Memory B cell (primary cell): ENCODE results near the gene MYL7.

ENCODE experiments used
- ATAC-seq: fragments of 150-1000 bp; cut with Tn5 transposase; 2 replicates; pipeline ENCODE4 v1.10.0; 2021; ENCODE audit warnings: low read depth, mild to moderate bottlenecking, moderate library complexity
- DNase-seq, 2 donors: peaks; one replicate each; pipeline ENCODE4 v3.0.0; 2022; ENCODE audit warnings: low spot score in 2 of 2
- H3K27ac Mint-ChIP-seq: one replicate; pipeline ENCODE4 v1.8.0; 2022; ENCODE audit warnings: mild to moderate bottlenecking, moderate library complexity, mixed read lengths
- H3K27me3 Mint-ChIP-seq: one replicate; pipeline ENCODE4 v1.8.0; 2022; ENCODE audit warnings: mixed read lengths
- H3K36me3 Mint-ChIP-seq: one replicate; pipeline ENCODE4 v1.8.0; 2022; ENCODE audit warnings: mild to moderate bottlenecking, mixed read lengths
- H3K4me1 Mint-ChIP-seq: one replicate; pipeline ENCODE4 v1.8.0; 2022; ENCODE audit warnings: mixed read lengths
- H3K4me3 Mint-ChIP-seq: one replicate; pipeline ENCODE4 v1.8.0; 2022; ENCODE audit warnings: mild to moderate bottlenecking, moderate library complexity, mixed read lengths
- H3K9me3 Mint-ChIP-seq: one replicate; pipeline ENCODE4 v1.8.0; 2022; ENCODE audit warnings: mixed read lengths

The MYL7 gene

DNA sequence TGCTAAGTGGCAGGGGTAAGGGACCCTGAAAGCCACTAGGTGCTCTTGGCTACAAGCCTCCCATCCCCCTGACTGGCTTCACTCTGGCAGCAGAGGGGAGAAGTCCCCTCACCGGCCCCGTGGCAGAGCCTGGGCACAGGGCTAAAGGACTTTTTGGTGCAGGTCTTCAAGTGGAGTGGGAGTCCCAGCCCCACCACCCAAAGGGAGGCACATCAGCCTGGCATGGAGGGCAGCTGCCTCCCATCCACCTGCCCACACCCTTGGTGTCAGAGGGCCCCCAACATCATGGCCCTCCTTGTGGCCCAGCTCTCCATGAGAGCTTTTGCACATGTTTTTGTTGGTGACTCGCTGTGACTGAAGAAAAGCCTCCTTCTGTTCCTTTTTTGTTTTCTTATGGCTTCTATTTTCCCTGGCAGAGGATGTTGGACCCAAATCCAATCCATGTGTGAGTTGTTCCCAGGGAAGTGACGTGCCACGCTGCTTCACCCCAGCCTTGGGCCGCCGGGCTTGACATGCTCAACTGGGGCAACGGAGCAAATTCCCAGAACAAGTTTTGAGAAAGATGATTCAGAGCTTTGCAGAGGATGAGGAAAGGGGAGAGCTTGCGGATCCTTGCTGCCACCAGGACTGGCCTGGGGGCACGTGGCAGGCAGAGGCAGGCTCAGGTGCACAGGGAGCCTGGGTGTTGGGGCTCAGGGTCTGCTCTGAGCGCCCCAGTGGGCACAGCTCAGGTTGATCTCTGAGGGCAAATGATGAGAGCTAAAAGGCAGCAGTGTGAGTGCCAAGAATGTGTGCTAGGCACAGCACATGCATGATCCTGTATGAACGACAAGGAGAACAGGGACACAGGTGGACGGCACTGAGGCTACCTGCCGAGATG lies 38.9 kb downstream of the MYL7 start:
- H3K36me3 Mint-ChIP-seq, result no peaks in the 10 kb centered on the region
- H3K4me1 Mint-ChIP-seq, result peaks cover 21% of the 10 kb centered on the region
- ATAC-seq, result no peak
- H3K9me3 Mint-ChIP-seq, result no peaks in the 10 kb centered on the region
- no peak for DNase-seq
- no peak overlapping the region for H3K4me3 Mint-ChIP-seq
- peaks cover 7% of the 10 kb centered on the region for H3K27me3 Mint-ChIP-seq
- no peak overlapping the region for H3K27ac Mint-ChIP-seq

DNA sequence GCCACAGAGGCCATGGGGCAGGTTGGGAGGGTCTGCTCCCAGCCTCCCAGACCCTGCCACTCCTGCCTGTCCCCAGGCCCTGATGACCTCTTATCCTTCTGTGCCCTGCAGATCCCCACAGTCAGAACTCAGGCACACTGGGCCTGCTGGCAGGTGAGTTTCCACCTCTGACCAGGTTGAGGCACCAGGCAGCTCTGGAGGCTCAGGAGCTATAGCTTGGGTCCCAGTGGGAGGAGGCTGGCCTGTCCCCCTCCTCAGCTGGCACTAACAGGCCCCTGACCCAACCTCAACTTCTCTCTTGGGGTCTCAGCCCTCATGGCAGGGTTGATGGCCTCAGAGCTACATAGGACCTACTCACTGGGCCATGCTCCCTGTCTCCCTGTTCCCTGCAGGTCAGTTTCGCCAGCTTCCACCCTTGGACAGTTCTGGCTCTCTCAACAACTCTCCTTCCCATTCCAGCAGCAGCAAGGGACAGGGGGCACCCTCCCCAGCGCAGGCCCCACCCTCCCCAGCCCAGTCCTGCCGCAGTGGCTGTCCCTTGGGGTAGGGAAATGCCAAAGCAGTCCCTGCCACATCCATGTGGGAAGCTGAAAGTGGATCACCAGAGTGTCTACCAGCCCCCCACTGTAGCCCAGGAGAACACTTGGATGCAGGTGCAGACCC lies 39.7 kb downstream of the MYL7 start:
- Mint-ChIP-seq H3K9me3 (no peaks in the 10 kb centered on the region), H3K27me3 (peaks cover 7% of the 10 kb centered on the region), H3K27ac (no peak overlapping the region), H3K4me1 (peaks cover 28% of the 10 kb centered on the region), H3K36me3 (no peaks in the 10 kb centered on the region), H3K4me3 (no peak overlapping the region)
- ATAC-seq, result no peak
- DNase-seq, result no peak

DNA sequence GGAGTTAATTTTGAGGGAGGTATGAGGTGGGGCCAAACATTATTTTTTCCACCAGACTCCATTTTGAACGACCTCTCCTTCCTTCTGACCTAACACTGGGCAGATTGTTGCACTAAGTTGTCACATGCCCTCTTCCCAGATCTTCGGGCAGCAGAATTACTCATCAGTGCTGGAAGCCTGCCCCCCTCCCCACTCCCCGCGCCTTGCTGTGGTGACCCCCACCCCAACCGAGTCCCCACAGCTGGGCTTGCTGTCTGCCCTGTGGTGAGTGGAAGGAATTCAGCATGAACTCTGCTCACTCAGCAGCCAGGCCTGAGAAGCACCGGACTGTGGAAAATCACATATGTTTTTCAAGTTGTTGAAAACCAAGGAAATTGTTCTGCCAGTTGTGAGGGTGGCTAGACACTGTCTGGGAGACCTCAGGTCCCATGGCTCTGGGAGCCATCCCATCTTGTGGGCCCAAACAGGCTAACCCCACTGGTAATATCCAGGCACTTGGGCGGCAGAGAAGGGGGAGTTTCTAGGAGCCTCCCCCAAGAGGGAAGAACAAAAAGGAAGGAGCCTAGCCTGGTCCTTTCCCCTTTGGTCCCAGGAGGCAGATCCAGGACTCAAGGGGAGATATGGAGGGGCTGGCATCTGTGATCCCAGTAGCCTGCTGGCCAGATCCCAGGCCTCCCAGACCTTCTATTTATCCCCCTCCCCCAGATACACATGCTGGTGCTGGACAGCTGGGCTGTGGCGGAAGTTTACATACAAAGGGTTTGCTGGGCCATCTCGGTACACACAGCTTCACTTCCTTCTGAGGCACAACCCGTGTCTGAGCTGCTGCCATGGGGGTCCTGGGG lies 40.5 kb downstream of the MYL7 start:
- no peak for ATAC-seq
- Mint-ChIP-seq H3K36me3 (no peaks in the 10 kb centered on the region), H3K27ac (no peak overlapping the region), H3K9me3 (no peaks in the 10 kb centered on the region), H3K27me3 (peaks cover 4% of the 10 kb centered on the region), H3K4me3 (no peak overlapping the region), H3K4me1 (peaks cover 27% of the 10 kb centered on the region)
- DNase-seq, result no peak

DNA sequence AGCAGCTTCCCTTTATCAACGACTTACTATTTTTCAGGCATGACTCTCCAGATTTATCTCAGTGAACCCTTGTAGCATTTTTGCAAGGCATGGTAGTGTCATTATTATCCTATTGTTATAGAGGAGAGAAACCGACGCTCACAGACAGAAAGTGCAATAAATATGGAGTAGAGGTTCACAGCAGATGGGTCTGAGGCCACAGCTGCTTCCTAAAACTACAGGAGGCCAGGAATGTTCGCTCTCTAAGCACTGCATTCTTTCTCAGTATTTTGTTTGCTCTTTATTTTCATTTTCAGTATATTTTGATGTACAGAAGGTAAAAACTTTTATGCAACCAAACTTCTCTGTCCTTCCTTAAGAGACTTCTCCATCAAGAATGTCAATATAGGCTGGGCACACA lies 41.5 kb downstream of the MYL7 start:
- no peaks in the 10 kb centered on the region for H3K9me3 Mint-ChIP-seq

DNA sequence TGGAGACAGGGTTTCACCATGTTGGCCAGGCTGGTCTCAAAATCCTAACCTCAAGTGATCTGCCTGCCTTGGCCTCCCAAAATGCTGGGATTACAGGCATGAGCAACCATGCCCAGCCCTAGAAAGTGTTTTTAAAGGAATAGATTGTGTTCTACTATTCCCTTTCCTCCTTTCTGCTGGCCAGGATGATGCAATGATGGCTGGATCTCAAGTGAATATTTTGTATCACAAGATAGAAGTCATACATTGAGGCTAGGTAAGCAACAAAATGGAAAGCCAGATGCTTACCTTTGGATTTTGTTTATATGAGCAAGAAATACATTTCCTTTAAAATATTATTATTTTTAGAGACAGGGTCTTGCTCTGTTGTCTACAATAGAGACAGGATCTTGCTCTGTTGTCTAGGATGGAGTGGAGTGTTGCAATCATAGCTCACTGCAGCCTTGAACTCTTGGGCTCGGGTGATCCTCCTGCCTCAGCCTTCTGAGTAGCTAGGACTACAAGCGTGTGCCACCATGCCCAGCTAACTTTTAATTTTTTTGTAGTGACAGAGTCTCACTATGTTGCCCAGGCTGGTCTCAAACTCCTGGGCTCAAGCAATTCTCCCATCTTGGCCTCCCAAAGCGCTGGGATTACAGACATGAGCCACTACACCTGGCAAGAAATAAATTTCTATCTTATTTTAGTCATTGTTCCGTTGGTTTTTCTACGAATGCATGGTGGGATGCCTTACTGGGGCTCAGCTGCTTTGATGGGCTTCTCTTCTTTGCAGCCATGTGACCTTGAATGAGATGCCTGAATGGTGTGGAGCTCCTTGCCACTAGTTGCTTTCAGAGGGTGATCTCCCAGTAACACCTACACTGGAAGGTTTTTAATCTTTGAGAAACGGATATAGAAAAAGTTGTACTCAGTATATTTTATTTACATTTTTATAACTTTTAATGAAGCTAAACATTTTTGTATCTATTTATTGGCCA lies 42.8 kb downstream of the MYL7 start:
- Mint-ChIP-seq H3K27me3 (no peaks in the 10 kb centered on the region), H3K4me3 (no peak overlapping the region), H3K4me1 (peaks cover 30% of the 10 kb centered on the region)

More for the DNA sequence above, 41.5 kb downstream of the MYL7 start:
- ATAC-seq (no peak), DNase-seq (no peak)
- H3K36me3 Mint-ChIP-seq, result no peaks in the 10 kb centered on the region
- H3K4me1 Mint-ChIP-seq, result peaks cover 25% of the 10 kb centered on the region
- H3K27ac Mint-ChIP-seq, result no peak overlapping the region
- H3K27me3 Mint-ChIP-seq, result no peaks in the 10 kb centered on the region
- H3K4me3 Mint-ChIP-seq, result no peak overlapping the region

DNA sequence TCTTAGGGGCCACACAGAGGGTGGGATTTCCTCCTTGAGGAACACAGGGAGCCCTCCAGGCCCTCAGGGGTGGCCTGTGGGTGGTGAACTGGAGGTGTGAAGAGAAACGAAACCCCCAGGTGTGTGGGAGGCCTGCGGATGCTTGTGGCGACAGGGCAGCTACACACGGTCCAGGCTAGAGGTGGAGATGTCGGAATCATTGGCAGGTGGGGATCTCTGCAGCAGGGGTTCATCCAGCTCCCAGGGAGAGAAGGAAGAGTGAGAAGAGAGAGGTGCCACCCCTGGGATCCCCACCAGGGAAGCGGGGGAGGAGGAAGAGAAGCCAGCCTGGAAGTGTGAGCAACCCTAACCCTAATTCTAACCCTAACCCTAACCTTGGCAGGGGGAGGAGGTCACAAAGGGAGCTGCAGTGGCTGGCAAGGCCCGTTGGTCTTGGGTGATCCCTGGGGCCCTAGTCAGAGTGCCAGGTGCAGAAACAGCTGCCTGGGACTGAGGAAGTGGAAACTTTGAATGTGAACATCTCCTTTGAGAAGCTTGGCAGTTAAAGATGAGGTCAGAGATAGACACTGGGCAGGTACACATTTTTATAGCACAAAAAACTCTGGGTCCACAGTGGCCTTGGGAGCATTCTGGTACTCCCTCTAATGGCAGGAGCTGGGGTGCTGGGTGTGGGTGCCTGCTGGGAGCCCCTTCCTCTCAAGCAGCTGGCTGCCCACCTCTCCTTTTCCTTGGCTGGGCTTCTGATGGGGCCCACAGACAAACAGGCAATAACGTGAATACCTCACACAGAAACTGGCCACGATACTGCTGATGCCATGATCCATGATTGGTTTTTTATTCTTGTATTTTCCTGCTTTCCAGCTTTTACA lies 43.8 kb downstream of the MYL7 start:
- Mint-ChIP-seq H3K36me3 (no peaks in the 10 kb centered on the region), H3K4me3 (peak overlapping the region; percentile 28), H3K9me3 (no peaks in the 10 kb centered on the region), H3K4me1 (peaks cover 32% of the 10 kb centered on the region), H3K27ac (peak overlapping the region; percentile 79), H3K27me3 (no peaks in the 10 kb centered on the region)
- DNase-seq (peak; percentile 46 to 67), ATAC-seq (peak; percentile 96)

More for the DNA sequence above, 42.8 kb downstream of the MYL7 start:
- DNase-seq (no peak), ATAC-seq (no peak)
- Mint-ChIP-seq H3K36me3 (no peaks in the 10 kb centered on the region), H3K27ac (peak overlapping the region; percentile 79), H3K9me3 (no peaks in the 10 kb centered on the region)

DNA sequence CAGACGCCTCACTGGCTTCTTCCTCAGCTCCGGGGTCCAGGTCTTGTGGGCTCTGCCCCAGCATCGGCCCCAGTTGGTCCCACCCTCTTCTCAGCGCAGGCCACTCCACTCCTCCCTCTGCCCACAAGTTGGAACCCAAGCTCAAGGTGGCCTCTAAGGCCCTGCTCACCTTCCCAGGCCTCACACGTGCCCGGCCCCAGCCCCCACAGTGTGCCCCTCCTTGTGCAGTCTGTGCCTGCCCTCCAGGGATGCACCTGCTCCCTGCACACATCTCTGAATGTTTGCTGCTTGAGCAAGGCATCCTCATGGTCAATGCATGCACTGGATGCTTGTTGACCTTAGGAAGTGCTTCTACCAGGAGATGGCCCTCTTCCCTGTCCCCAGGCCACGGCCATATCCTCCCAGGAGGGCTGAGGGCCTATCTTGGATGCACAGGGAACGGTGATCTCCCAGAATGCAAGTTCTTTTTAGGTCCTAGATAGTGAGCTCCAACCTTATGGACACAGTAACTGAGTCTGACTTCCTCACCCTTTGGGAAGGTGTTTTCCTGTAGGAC lies 44.7 kb downstream of the MYL7 start:
- ATAC-seq, result no peak
- Mint-ChIP-seq H3K27ac (peak overlapping the region; percentile 79), H3K36me3 (no peaks in the 10 kb centered on the region), H3K9me3 (no peaks in the 10 kb centered on the region), H3K27me3 (no peaks in the 10 kb centered on the region), H3K4me1 (peaks cover 31% of the 10 kb centered on the region), H3K4me3 (peak overlapping the region; percentile 8)
- DNase-seq, result no peak

DNA sequence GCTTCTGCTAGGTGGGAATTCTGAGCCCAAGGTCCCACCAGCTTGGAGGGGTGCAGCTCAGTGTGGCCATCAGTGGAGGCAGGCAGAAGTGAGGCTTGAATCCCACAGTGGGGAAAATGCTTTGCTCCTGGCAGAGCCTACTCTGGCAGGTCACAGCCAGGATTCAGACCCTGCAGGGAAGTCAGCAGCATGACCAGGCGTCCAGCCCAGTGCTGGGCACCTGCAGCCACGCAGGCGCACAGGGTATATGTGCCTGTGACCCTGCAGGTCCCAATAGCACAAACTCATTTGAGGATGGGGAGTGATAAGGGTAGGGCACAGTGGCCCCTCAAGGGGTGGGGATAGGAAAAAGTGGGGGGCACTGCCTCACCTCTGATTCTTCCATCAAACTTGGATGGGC lies 45.4 kb downstream of the MYL7 start:
- H3K36me3 Mint-ChIP-seq, result no peaks in the 10 kb centered on the region
- H3K9me3 Mint-ChIP-seq, result no peaks in the 10 kb centered on the region
- H3K27me3 Mint-ChIP-seq, result no peaks in the 10 kb centered on the region
- DNase-seq, result no peak
- H3K4me1 Mint-ChIP-seq, result peaks cover 31% of the 10 kb centered on the region
- no peak overlapping the region for H3K4me3 Mint-ChIP-seq
- ATAC-seq, result no peak
- H3K27ac Mint-ChIP-seq, result peak overlapping the region; percentile 35

DNA sequence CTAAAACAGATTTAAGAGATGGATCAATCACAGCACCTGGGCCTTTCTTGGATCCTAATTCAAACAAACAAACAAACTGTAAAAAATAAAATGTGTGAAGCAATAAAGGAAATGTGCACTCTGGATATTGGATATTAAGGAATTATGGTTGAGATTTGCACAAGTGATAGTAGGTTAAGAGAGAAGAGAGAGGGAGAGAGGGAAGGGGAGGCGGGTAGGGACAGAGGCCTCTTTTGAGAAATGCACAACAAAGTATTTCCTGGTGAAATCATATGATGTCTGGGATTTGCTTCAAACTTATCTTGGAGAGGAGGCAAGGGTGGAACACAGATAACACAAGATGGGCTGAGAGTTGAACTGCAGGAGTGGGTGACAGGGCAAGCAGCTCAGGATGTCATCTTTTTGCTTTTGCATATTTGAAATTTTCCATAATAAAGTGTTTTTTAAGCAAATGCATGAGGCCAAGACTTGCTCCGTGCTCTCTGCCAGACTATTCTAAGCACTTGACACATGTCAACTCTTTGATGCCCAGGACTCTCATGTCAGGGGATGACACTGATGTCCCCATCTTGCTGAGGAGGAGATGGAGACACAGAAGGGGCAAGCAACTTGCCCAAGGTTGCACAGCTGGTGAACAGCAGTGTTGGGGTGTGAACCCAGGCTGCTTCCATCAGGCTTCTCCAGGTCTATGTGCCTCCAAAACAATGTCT lies 46.1 kb downstream of the MYL7 start:
- Mint-ChIP-seq H3K9me3 (no peaks in the 10 kb centered on the region), H3K27ac (peak overlapping the region; percentile 35), H3K27me3 (no peaks in the 10 kb centered on the region), H3K4me1 (peaks cover 28% of the 10 kb centered on the region), H3K36me3 (no peaks in the 10 kb centered on the region), H3K4me3 (peak overlapping the region; percentile 12)
- ATAC-seq (no peak), DNase-seq (no peak)

DNA sequence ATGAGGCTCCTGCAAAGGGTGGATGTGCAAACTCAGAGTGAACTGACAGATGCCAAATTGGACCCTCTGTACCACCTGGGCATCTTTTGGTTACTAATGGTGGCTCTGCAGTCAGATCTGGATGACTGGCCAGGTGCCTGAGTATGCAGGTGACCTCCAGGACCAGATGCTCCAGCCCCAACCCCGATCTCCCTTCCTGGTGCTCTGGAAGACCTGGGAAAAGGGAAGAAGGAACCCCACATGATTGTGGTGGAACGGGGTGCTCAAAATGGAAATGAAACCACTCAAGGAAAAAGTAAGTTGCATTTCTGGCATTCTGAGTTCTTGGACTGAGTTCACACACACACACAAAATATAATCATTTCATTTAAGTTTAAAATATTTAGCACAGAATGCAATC lies 46.8 kb downstream of the MYL7 start:
- no peaks in the 10 kb centered on the region for H3K27me3 Mint-ChIP-seq
- DNase-seq, result no peak
- H3K4me3 Mint-ChIP-seq, result no peak overlapping the region
- H3K27ac Mint-ChIP-seq, result no peak overlapping the region
- H3K9me3 Mint-ChIP-seq, result no peaks in the 10 kb centered on the region
- H3K36me3 Mint-ChIP-seq, result no peaks in the 10 kb centered on the region
- peaks cover 28% of the 10 kb centered on the region for H3K4me1 Mint-ChIP-seq
- ATAC-seq, result no peak

DNA sequence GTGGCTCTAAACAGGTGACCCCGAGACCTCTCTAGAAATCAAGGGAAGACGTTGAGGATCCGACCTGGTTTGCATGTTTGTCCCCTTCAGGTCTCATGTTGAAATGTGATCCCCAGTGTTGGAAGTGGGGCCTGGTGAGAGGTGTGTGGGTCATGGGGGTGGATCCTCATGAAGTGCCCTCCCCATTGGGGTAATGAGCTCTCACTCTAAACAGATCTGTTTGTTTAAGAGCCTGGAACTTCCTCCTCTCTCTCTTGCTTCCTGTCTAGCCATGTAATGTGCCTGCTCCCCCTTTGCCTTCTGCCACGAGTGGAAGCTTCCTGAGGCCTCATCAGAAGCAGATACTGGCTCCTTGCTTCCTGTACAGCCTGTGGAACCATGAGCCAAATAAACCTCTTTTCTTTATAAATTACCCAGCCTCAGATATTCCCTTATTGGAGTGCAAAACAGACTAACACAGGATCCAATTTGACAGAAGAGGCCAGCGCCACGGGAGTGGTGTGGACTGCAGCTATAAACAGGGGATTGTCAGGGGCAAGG lies 48.0 kb downstream of the MYL7 start:
- Mint-ChIP-seq H3K27ac (no peak overlapping the region), H3K4me3 (no peak overlapping the region), H3K9me3 (no peaks in the 10 kb centered on the region), H3K36me3 (no peaks in the 10 kb centered on the region), H3K27me3 (no peaks in the 10 kb centered on the region), H3K4me1 (peaks cover 28% of the 10 kb centered on the region)
- ATAC-seq, result no peak
- DNase-seq, result no peak
